IgD-negative memory B cell (primary cell): ENCODE results near the gene TARS2. TPM values are rescaled to one million over a fixed set of nuclear protein-coding genes. Genes with fewer than 3 reads are reported as not detected.

Experiments
- H3K27ac Mint-ChIP-seq, 3 donors: one replicate each; pipeline ENCODE4 v1.8.0; 2020 to 2022; ENCODE audit warnings: mild to moderate bottlenecking in 3 of 3, mixed read lengths in 3 of 3, moderate library complexity in 1 of 3
- H3K27me3 Mint-ChIP-seq: one replicate; pipeline ENCODE4 v1.8.0; 2021; ENCODE audit warnings: mixed read lengths
- H3K36me3 Mint-ChIP-seq: one replicate; pipeline ENCODE4 v1.8.0; 2020; ENCODE audit warnings: mild to moderate bottlenecking, mixed read lengths
- H3K4me1 Mint-ChIP-seq, 3 donors: one replicate each; pipeline ENCODE4 v1.8.0; 2020 to 2022; ENCODE audit warnings: mixed read lengths in 3 of 3, mild to moderate bottlenecking in 1 of 3
- H3K4me3 Mint-ChIP-seq, 4 donors: one replicate each; pipeline ENCODE4 v1.8.0; 2020 to 2022; ENCODE audit warnings: mild to moderate bottlenecking in 4 of 4, mixed read lengths in 4 of 4, moderate library complexity in 3 of 4
- H3K9me3 Mint-ChIP-seq, 3 donors: one replicate each; pipeline ENCODE4 v1.8.0; 2020 to 2021; ENCODE audit warnings: mixed read lengths in 3 of 3, mild to moderate bottlenecking in 1 of 3
- polyA plus RNA-seq: library from polyadenylated mRNA; unstranded; fragments of 300-500 nt; fragmentation: Illumina TruSeq; gene quantifications from one replicate; pipeline ENCODE4 v1.2.3, GENCODE V29; 2021

TARS2 gene
- polyA plus RNA-seq, 1 donor from 2014 or later: 37.4 TPM

- Mint-ChIP-seq H3K27ac (peak within 1 kb of the TSS; percentile 86 to 92 (median 90)), H3K36me3 (peaks cover 2% of the 10 kb centered on the region), H3K9me3 (no peaks in the 10 kb centered on the region), H3K4me3 (peak within 1 kb of the TSS; percentile 87 to 96 (median 94)), H3K27me3 (no peaks in the 10 kb centered on the region), H3K4me1 (peaks cover 16 to 21% (median 17%) of the 10 kb centered on the region in 3 donors)
These were observed 28.3 kb downstream of the TARS2 start, which contains the start of gene FALEC for GRCh38 chr1:150515328-150516049. Gene FALEC (plus strand): TSS chr1:150515752.

- H3K27ac Mint-ChIP-seq: peak overlapping the region; percentile 72 to 92 (median 90)
These were observed 28.9 kb downstream of the TARS2 start for GRCh38 chr1:150516050-150516591.

GRCh38 chr1:150516616-150517015 lies 29.4 kb downstream of the TARS2 start:
- Mint-ChIP-seq H3K4me1 (peaks cover 16 to 21% (median 17%) of the 10 kb centered on the region in 3 donors), H3K9me3 (no peaks in the 10 kb centered on the region), H3K27ac (peak overlapping the region; percentile 72 to 92 (median 90)), H3K36me3 (peaks cover 2% of the 10 kb centered on the region), H3K4me3 (peak overlapping the region; percentile 87 to 96 (median 94)), H3K27me3 (no peaks in the 10 kb centered on the region)

More at GRCh38 chr1:150516050-150516591, 28.9 kb downstream of the TARS2 start:
- peaks cover 16 to 21% (median 17%) of the 10 kb centered on the region in 3 donors for H3K4me1 Mint-ChIP-seq
- H3K4me3 Mint-ChIP-seq: peak overlapping the region; percentile 87 to 96 (median 94)
- H3K27me3 Mint-ChIP-seq: no peaks in the 10 kb centered on the region
- H3K9me3 Mint-ChIP-seq: no peaks in the 10 kb centered on the region
- H3K36me3 Mint-ChIP-seq: peaks cover 2% of the 10 kb centered on the region

GRCh38 chr1:150521196-150521968 lies 34.2 kb downstream of the TARS2 start:
- Mint-ChIP-seq H3K27me3 (no peaks in the 10 kb centered on the region), H3K27ac (no peak overlapping the region), H3K36me3 (no peaks in the 10 kb centered on the region), H3K9me3 (no peaks in the 10 kb centered on the region), H3K4me1 (peaks cover 12 to 15% (median 13%) of the 10 kb centered on the region in 3 donors), H3K4me3 (no peak overlapping the region)

GRCh38 chr1:150525348-150525747 lies 38.1 kb downstream of the TARS2 start:
- Mint-ChIP-seq H3K4me1 (no peaks in the 10 kb centered on the region), H3K36me3 (no peaks in the 10 kb centered on the region), H3K27ac (no peak overlapping the region), H3K9me3 (no peaks in the 10 kb centered on the region), H3K27me3 (no peaks in the 10 kb centered on the region), H3K4me3 (no peak overlapping the region)

GRCh38 chr1:150528196-150528595 lies 41.0 kb downstream of the TARS2 start:
- Mint-ChIP-seq H3K4me3 (no peak overlapping the region), H3K27ac (no peak overlapping the region)

GRCh38 chr1:150529017-150529416 lies 41.8 kb downstream of the TARS2 start:
- Mint-ChIP-seq H3K36me3 (no peaks in the 10 kb centered on the region), H3K9me3 (no peaks in the 10 kb centered on the region), H3K4me3 (no peak overlapping the region), H3K27ac (peak overlapping the region in 1 of 3 donors; percentile 31), H3K4me1 (peaks cover 0 to 4% (median 3%) of the 10 kb centered on the region in 3 donors), H3K27me3 (no peaks in the 10 kb centered on the region)

More at GRCh38 chr1:150528196-150528595, 41.0 kb downstream of the TARS2 start:
- peaks cover 0 to 4% (median 3%) of the 10 kb centered on the region in 3 donors for H3K4me1 Mint-ChIP-seq
- H3K9me3 Mint-ChIP-seq: no peaks in the 10 kb centered on the region
- H3K27me3 Mint-ChIP-seq: no peaks in the 10 kb centered on the region
- no peaks in the 10 kb centered on the region for H3K36me3 Mint-ChIP-seq

GRCh38 chr1:150530491-150531159 lies 43.4 kb downstream of the TARS2 start:
- no peak overlapping the region for H3K27ac Mint-ChIP-seq
- no peaks in the 10 kb centered on the region for H3K9me3 Mint-ChIP-seq
- H3K4me3 Mint-ChIP-seq: no peak overlapping the region
- peaks cover 0 to 4% (median 3%) of the 10 kb centered on the region in 3 donors for H3K4me1 Mint-ChIP-seq
- H3K27me3 Mint-ChIP-seq: no peaks in the 10 kb centered on the region
- H3K36me3 Mint-ChIP-seq: no peaks in the 10 kb centered on the region

- Mint-ChIP-seq H3K27me3 (no peaks in the 10 kb centered on the region), H3K36me3 (no peaks in the 10 kb centered on the region), H3K9me3 (no peaks in the 10 kb centered on the region), H3K27ac (peak overlapping the region in 1 of 3 donors; percentile 46), H3K4me1 (peaks cover 0 to 4% (median 3%) of the 10 kb centered on the region in 3 donors), H3K4me3 (peak overlapping the region in 1 of 4 donors; percentile 24)
These were observed 45.6 kb downstream of the TARS2 start for GRCh38 chr1:150532860-150533259.

- no peak overlapping the region for H3K27ac Mint-ChIP-seq
These were observed 46.8 kb downstream of the TARS2 start for GRCh38 chr1:150534002-150534401.

GRCh38 chr1:150535511-150536287 lies 48.5 kb downstream of the TARS2 start:
- Mint-ChIP-seq H3K27ac (no peak overlapping the region), H3K4me3 (no peak overlapping the region), H3K4me1 (peaks cover 0 to 4% (median 3%) of the 10 kb centered on the region in 3 donors), H3K27me3 (no peaks in the 10 kb centered on the region), H3K9me3 (no peaks in the 10 kb centered on the region), H3K36me3 (no peaks in the 10 kb centered on the region)

More at GRCh38 chr1:150534002-150534401, 46.8 kb downstream of the TARS2 start:
- Mint-ChIP-seq H3K4me1 (peaks cover 0 to 4% (median 3%) of the 10 kb centered on the region in 3 donors), H3K36me3 (no peaks in the 10 kb centered on the region), H3K9me3 (no peaks in the 10 kb centered on the region), H3K27me3 (no peaks in the 10 kb centered on the region), H3K4me3 (no peak overlapping the region)

- no peaks in the 10 kb centered on the region for H3K36me3 Mint-ChIP-seq
- no peak overlapping the region for H3K4me3 Mint-ChIP-seq
- peaks cover 0 to 4% (median 3%) of the 10 kb centered on the region in 3 donors for H3K4me1 Mint-ChIP-seq
- no peaks in the 10 kb centered on the region for H3K27me3 Mint-ChIP-seq
- no peak overlapping the region for H3K27ac Mint-ChIP-seq
- H3K9me3 Mint-ChIP-seq: no peaks in the 10 kb centered on the region
These were observed 49.9 kb downstream of the TARS2 start for GRCh38 chr1:150536836-150537731.
